A549 (cell line): ENCODE results near the gene MAPKAPK5.

Experiments used
- CBX2 ChIP-seq: fragments of 200-600 bp; sonication (generic); IDR thresholded peaks from 2 replicates; pipeline ENCODE4 v1.6.1; 2016; ENCODE audit warnings: low read depth, mild to moderate bottlenecking, borderline replicate concordance
- CEBPB ChIP-seq, 2 experiments: fragments of >200 bp in 1 of 2; sonication (Bioruptor Twin) in 1 of 2; formaldehyde crosslinking in 1 of 2; IDR thresholded peaks; 2 replicates each; pipeline ENCODE4 v1.6.1; 2012 to 2016
- CHD2 ChIP-seq: fragments of 150-350 bp; IDR thresholded peaks from 2 replicates; pipeline ENCODE4 v1.6.1; 2014; ENCODE audit warnings: low read length; ENCODE audit not compliant: partially characterized antibody
- CTCF ChIP-seq: fragments of >200 bp; sonication (Bioruptor Twin); formaldehyde crosslinking; IDR thresholded peaks from 3 replicates; pipeline ENCODE4 v1.5.1; 2016
- EP300 ChIP-seq, 2 experiments: fragments of >200 bp; sonication (Bioruptor Twin); formaldehyde crosslinking; IDR thresholded peaks; 2 replicates in 1 of 2; 3 replicates in 1 of 2; pipeline ENCODE4 v1.6.1; 2016 to 2017
- JUN ChIP-seq, 2 experiments: fragments of >200 bp; sonication (Bioruptor Twin); formaldehyde crosslinking; IDR thresholded peaks; 2 replicates in 1 of 2; 3 replicates in 1 of 2; pipeline ENCODE4 v1.6.1; 2016 to 2017
- KDM1A ChIP-seq: fragments of 200-600 bp; sonication (generic); IDR thresholded peaks from 2 replicates; pipeline ENCODE4 v1.6.1; 2016; ENCODE audit warnings: low read depth, mild to moderate bottlenecking
- MAFK ChIP-seq: fragments of 450-650 bp; IDR thresholded peaks from 2 replicates; pipeline ENCODE4 v1.6.1; 2014; ENCODE audit not compliant: partially characterized antibody
- MYC ChIP-seq: IDR thresholded peaks from 2 replicates; pipeline ENCODE4 v1.6.1; 2012; ENCODE audit warnings: mild to moderate bottlenecking, inconsistent platforms, low read length, improper control_type of control experiment, borderline replicate concordance
- NFE2L2 ChIP-seq: fragments of 150-350 bp; conservative IDR thresholded peaks from 2 replicates; pipeline ENCODE4 v1.6.1; 2014; ENCODE audit warnings: low read length
- REST ChIP-seq: fragments of 200-600 bp; sonication (generic); IDR thresholded peaks from 2 replicates; pipeline ENCODE4 v1.6.1; 2016; ENCODE audit warnings: antibody characterized with exemption, mild to moderate bottlenecking, moderate library complexity
- TP53 ChIP-seq: fragments of 250-450 bp; sonication (Bioruptor Pico); IDR thresholded peaks from 2 replicates; pipeline ENCODE4 v1.5.0; 2021; ENCODE audit warnings: mild to moderate bottlenecking, moderate library complexity
- TF ChIP-seq, protein P1 (sequence below): IDR thresholded peaks from 2 replicates; pipeline ENCODE4 v1.6.1; 2012

DNA sequence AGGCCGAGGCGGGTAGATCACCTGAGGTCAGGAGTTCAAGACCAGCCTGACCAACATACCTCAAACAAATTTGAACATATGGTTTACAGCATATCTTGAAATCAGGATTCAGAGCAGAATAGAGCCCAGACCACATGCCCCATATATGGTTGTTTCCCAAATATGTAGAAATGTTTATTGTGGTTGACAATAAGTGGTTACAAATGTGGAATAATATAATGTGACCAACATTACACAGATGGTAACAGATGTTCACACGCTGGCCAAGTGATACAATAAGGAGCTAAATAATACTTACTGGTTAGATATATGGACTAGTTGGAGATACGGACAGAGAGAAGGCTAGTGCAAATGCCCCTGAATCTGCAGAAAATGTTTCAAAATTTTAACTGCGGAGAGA lies 85.3 kb downstream of the MAPKAPK5 start:
- TF ChIP-seq EP300 (IDR thresholded peaks at IDR 0.05) (no peak), CTCF (no peak), JUN (IDR thresholded peaks at IDR 0.05) (no peak), MAFK (no peak), CEBPB (IDR thresholded peaks at IDR 0.05) (no peak), KDM1A (no peak), REST (no peak), CHD2 (no peak), CBX2 (no peak), MYC (no peak), NFE2L2 (no peak), TP53 (CRISPR knock-in tag) (no peak)
- TF ChIP-seq, protein P1, sequence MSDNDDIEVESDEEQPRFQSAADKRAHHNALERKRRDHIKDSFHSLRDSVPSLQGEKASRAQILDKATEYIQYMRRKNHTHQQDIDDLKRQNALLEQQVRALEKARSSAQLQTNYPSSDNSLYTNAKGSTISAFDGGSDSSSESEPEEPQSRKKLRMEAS: no peak
